PC-9 (cell line): ENCODE results near the gene OR10H3.

Experiments used
- CTCF ChIP-seq: fragments of 200-600 bp; sonication (generic); conservative IDR thresholded peaks from 2 replicates; pipeline ENCODE4 v1.6.1; 2017; ENCODE audit warnings: mixed run types, antibody characterized with exemption, mild to moderate bottlenecking, moderate library complexity
- EZH2 ChIP-seq: fragments of 200-600 bp; sonication (generic); IDR thresholded peaks from 2 replicates; pipeline ENCODE4 v1.8.0; 2017; ENCODE audit warnings: antibody characterized with exemption, low read depth

GRCh38 chr19:15727724-15728123 lies 10.1 kb upstream of the OR10H3 start, which contains the start of gene OR10H2:
- TF ChIP-seq CTCF (no peak), EZH2 (no peak)
